SH-SY5Y (cell line): ENCODE results near the gene INHBC.

Experiments used
- GATA2 ChIP-seq: IDR thresholded peaks from 2 replicates; pipeline ENCODE4 v1.6.1; 2011; ENCODE audit warnings: mild to moderate bottlenecking, low read depth, low read length
- GATA3 ChIP-seq: IDR thresholded peaks from 2 replicates; pipeline ENCODE4 v1.6.1; 2011; ENCODE audit warnings: low read depth, mild to moderate bottlenecking, low read length, moderate library complexity

The INHBC gene

DNA sequence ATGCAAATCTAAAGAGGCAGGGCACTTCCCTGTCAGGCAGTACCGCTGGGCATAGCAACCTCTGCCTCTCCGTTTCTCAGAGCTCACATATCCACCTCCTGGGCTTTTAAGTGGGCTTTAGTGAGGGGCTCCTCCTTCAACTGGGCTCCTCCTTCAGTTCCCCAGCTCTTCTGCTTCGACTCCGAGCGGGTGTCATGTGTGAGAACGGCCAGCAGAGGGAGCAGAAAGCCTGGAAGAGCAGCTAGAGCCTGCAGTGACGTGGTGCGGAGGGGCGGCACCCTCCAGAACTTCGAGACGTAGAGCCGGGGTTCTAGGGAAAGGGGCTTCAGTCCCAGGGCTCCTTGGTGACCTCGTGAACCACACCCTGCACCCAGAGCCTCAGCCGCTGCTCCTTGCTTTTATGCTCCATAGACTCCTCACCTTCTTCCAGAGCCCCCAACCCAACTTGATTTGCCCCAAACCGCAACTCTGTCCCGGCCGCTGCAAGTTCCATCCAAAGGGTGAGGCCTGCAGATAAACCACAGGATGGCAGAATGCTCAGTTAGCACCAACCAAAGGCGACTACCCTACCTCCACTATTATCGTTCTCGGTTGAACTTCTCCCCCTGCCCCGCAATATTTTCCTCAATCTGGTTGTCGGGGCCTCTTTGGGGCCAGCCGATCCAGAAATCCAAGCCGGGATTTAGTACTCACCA lies 24.6 kb downstream of the INHBC start:
- TF ChIP-seq GATA3 (no peak), GATA2 (no peak)

GRCh38 chr12:57459750-57460467 lies 25.3 kb downstream of the INHBC start, which contains the start of gene GLI1:
Gene GLI1 (plus strand): TSS chr12:57459785. CDS start chr12:57463692, 3,907 bp downstream.
- TF ChIP-seq GATA2 (no peak), GATA3 (no peak)

- TF ChIP-seq GATA2 = no peak
- TF ChIP-seq GATA3 = no peak
Measured at GRCh38 chr12:57460468-57460784, 25.8 kb downstream of the INHBC start.

DNA sequence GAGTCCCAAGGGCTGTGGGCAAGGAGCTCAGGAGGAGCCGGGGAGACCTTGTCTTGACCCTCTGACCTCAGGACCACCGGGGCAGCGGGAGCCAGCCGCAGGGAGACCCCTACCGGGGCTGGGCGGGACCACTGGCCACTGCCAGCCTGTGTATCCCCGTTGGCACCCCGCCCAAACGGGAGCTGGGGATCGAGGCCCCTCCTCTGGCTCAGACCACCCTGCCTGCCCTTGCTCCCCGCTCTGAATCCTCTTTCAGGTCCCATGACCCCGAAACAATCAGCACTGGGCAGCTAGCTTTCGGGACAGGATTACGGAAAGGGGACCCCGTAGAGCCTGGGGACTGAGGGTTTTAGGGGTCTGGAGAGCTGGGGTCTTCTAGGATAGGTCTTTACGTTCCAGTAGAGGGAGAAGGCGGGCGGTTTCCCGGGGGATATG lies 26.3 kb downstream of the INHBC start:
- TF ChIP-seq GATA3 = no peak
- TF ChIP-seq GATA2 = no peak

GRCh38 chr12:57461276-57461916 lies 26.8 kb downstream of the INHBC start:
- no peak for TF ChIP-seq GATA2
- TF ChIP-seq GATA3 = no peak

GRCh38 chr12:57461917-57462250 lies 27.3 kb downstream of the INHBC start:
- no peak for TF ChIP-seq GATA3
- TF ChIP-seq GATA2 = no peak

GRCh38 chr12:57462251-57462911 lies 27.8 kb downstream of the INHBC start:
- TF ChIP-seq GATA3 (no peak), GATA2 (no peak)

- TF ChIP-seq GATA3 (no peak), GATA2 (no peak)
Measured at GRCh38 chr12:57462912-57463253, 28.3 kb downstream of the INHBC start.

DNA sequence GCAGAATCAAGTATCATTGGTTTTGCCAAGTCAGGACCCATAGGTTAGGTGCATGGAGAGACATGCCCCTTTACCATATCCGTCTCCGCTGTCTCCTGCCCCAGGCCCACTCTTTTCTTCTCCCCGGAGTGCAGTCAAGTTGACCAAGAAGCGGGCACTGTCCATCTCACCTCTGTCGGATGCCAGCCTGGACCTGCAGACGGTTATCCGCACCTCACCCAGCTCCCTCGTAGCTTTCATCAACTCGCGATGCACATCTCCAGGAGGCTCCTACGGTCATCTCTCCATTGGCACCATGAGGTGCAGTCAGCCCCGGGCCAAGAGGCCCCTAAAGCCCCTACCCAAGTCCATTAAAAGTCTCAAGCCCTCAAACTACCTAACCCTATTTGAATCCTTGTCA lies 30.0 kb downstream of the INHBC start:
- TF ChIP-seq GATA2 (no peak), GATA3 (no peak)

- no peak for TF ChIP-seq GATA3
- TF ChIP-seq GATA2 = no peak
Measured at GRCh38 chr12:57465030-57465746, 30.6 kb downstream of the INHBC start.

GRCh38 chr12:57465747-57466505 lies 31.3 kb downstream of the INHBC start:
- no peak for TF ChIP-seq GATA3
- no peak for TF ChIP-seq GATA2

GRCh38 chr12:57467212-57467874 lies 32.8 kb downstream of the INHBC start:
- TF ChIP-seq GATA3 (no peak), GATA2 (no peak)

GRCh38 chr12:57467915-57468314 lies 33.3 kb downstream of the INHBC start:
- TF ChIP-seq GATA2 (no peak), GATA3 (no peak)
